Body of pancreas (tissue), 4 donors: Measurements from ENCODE around the gene SLCO3A1.

Experiments used
- POLR2A ChIP-seq, 3 donors: fragments of 450-650 bp; IDR thresholded peaks; one replicate each; pipeline ENCODE4 v1.6.1; 2016; ENCODE audit warnings: antibody characterized with exemption in 3 of 3, mild to moderate bottlenecking in 2 of 3
- TF ChIP-seq, protein P1 (sequence below), 7 experiments: fragments of 450-650 bp in 4 of 7; fragments of 200-600 bp in 3 of 7; sonication (generic) in 3 of 7; IDR thresholded peaks; one replicate each; pipeline ENCODE4 v1.5.1; 2016 to 2019; ENCODE audit warnings: antibody characterized with exemption in 7 of 7

DNA sequence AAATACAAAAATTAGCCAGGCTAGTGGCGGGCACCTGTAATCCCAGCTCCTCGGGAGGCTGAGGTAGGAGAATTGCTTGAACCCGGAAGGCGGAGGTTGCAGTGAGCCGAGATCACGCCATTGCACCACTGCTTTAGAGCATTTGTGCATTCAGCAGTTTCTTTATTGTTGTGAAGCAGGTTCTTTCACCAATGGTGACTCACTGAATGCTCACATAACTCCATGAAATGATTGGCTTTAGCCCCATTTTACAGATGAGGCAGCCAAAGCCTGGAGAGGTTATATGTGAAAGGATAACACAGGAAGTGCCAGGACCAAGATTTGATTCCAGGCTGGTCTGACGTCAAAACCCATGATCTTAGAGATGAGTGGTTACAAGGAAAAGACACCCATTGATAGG, 195.2 kb downstream of the SLCO3A1 start:
- TF ChIP-seq, protein P1, sequence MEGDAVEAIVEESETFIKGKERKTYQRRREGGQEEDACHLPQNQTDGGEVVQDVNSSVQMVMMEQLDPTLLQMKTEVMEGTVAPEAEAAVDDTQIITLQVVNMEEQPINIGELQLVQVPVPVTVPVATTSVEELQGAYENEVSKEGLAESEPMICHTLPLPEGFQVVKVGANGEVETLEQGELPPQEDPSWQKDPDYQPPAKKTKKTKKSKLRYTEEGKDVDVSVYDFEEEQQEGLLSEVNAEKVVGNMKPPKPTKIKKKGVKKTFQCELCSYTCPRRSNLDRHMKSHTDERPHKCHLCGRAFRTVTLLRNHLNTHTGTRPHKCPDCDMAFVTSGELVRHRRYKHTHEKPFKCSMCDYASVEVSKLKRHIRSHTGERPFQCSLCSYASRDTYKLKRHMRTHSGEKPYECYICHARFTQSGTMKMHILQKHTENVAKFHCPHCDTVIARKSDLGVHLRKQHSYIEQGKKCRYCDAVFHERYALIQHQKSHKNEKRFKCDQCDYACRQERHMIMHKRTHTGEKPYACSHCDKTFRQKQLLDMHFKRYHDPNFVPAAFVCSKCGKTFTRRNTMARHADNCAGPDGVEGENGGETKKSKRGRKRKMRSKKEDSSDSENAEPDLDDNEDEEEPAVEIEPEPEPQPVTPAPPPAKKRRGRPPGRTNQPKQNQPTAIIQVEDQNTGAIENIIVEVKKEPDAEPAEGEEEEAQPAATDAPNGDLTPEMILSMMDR (IDR thresholded peaks at IDR 0.05): no peak
- no peak for TF ChIP-seq POLR2A (IDR thresholded peaks at IDR 0.05)
